Umbilical cord (tissue), 2 donors: Measurements from ENCODE around the gene SFMBT1. TPM values are rescaled to one million over a fixed set of nuclear protein-coding genes. Genes with fewer than 3 reads are reported as not detected.
"Not testable (repeated sequence)": the region's sequence is repeated elsewhere in the genome, so short reads cannot be mapped to it uniquely, and the experiment has no call there.

Experiments
- DNase-seq: peaks from one replicate; pipeline ENCODE4 v3.0.0-alpha.2; 2015; ENCODE audit warnings: low spot score
- total RNA-seq: library from RNA; depleted of rRNA; stranded (reverse); fragments of >200 nt; gene quantifications from one replicate; pipeline ENCODE4 v1.2.3, GENCODE V29; 2014; ENCODE audit warnings: low replicate concordance; ENCODE audit not compliant: insufficient read depth

Gene SFMBT1
- total RNA-seq, 1 donor from 2014 or later: 5.1 TPM

- DNase-seq: no peak
These were observed 7.0 kb downstream of the SFMBT1 start for GRCh38 chr3:53038679-53039375.

GRCh38 chr3:53035825-53036619, 9.9 kb downstream of the SFMBT1 start:
- DNase-seq: no peak

- not testable (repeated sequence) for DNase-seq
These were observed 10.9 kb downstream of the SFMBT1 start for GRCh38 chr3:53035018-53035417.

GRCh38 chr3:53034411-53034810, 11.5 kb downstream of the SFMBT1 start:
- DNase-seq: not testable (repeated sequence)

GRCh38 chr3:53032609-53033008, 13.3 kb downstream of the SFMBT1 start:
- DNase-seq: no peak

GRCh38 chr3:53030619-53031449, 15.0 kb downstream of the SFMBT1 start:
- no peak for DNase-seq

GRCh38 chr3:53028641-53029040, 17.2 kb downstream of the SFMBT1 start:
- no peak for DNase-seq

- no peak for DNase-seq
These were observed 18.5 kb downstream of the SFMBT1 start for GRCh38 chr3:53027254-53027844.

- no peak for DNase-seq
These were observed 19.3 kb downstream of the SFMBT1 start for GRCh38 chr3:53026382-53027162.

- no peak for DNase-seq
These were observed 21.6 kb downstream of the SFMBT1 start for GRCh38 chr3:53024315-53024714.

- DNase-seq: no peak
These were observed 22.6 kb downstream of the SFMBT1 start for GRCh38 chr3:53023072-53023823.

- DNase-seq: no peak
These were observed 23.2 kb downstream of the SFMBT1 start for GRCh38 chr3:53022647-53023046.

GRCh38 chr3:53016236-53016635, 29.6 kb downstream of the SFMBT1 start:
- DNase-seq: no peak

GRCh38 chr3:53011324-53011723, 34.5 kb downstream of the SFMBT1 start:
- no peak for DNase-seq

- no peak for DNase-seq
These were observed 35.9 kb downstream of the SFMBT1 start for GRCh38 chr3:53009826-53010539.

- no peak for DNase-seq
These were observed 36.9 kb downstream of the SFMBT1 start for GRCh38 chr3:53008932-53009331.

GRCh38 chr3:53005854-53006513, 39.9 kb downstream of the SFMBT1 start:
- DNase-seq: no peak

GRCh38 chr3:53005338-53005737, 40.5 kb downstream of the SFMBT1 start:
- DNase-seq: no peak

- no peak for DNase-seq
These were observed 42.6 kb downstream of the SFMBT1 start for GRCh38 chr3:53003320-53003719.
